Measurements from ENCODE around the gene TMEM247. TPM values are rescaled to one million over a fixed set of nuclear protein-coding genes. Genes with fewer than 3 reads are reported as not detected.

Gene TMEM247
- total and polyA plus RNA-seq, 4 donors: not detected

GRCh38 chr2:46458763-46459500 lies 20.4 kb upstream of the TMEM247 start:
- no peaks in the 10 kb centered on the region for H3K36me3 ChIP-seq (ENCODE audit: control insufficient read depth in 4 of 4, insufficient read depth in 3 of 4, low read depth in 1 of 4, low read length in 3 of 4)
- peak overlapping the region in 1 of 2 donors; percentile 13 for H3K27ac ChIP-seq (ENCODE audit: low read depth in 1 of 2, low read length in 2 of 2)
- H3K4me3 ChIP-seq (ENCODE audit: low read depth in 1 of 3, low read length in 3 of 3): no peak overlapping the region
- peak; percentile 80 for TF ChIP-seq NR2F2 (IDR thresholded peaks at IDR 0.05)
- TF ChIP-seq RAD21 (IDR thresholded peaks at IDR 0.05): peak in 1 of 2 donors; percentile 26
- no peak for TF ChIP-seq REST (IDR thresholded peaks at IDR 0.05)
- peaks cover 0 to 10% (median 6%) of the 10 kb centered on the region in 4 donors for H3K4me1 ChIP-seq (ENCODE audit: control insufficient read depth in 4 of 4, insufficient read depth in 4 of 4, low read length in 3 of 4)
- DNase-seq (ENCODE audit: low spot score): no peak
- no peak overlapping the region for H3K9ac ChIP-seq (ENCODE audit: low read depth in 1 of 2, low read length in 2 of 2)
- no peaks in the 10 kb centered on the region for H3K27me3 ChIP-seq (ENCODE audit: control insufficient read depth in 4 of 4, insufficient read depth in 4 of 4, low read length in 3 of 4)
- H3K9me3 ChIP-seq (ENCODE audit: control insufficient read depth in 4 of 4, low read length in 3 of 4): no peaks in the 10 kb centered on the region
- 73% methylated on average over 9 of the region's 9 CpGs for WGBS

- TF ChIP-seq MAX (IDR thresholded peaks at IDR 0.05): no peak
- H3K27me3 ChIP-seq (ENCODE audit: control insufficient read depth in 4 of 4, insufficient read depth in 4 of 4, low read length in 3 of 4): no peaks in the 10 kb centered on the region
- H3K4me3 ChIP-seq (ENCODE audit: low read depth in 1 of 3, low read length in 3 of 3): no peak overlapping the region
- H3K27ac ChIP-seq (ENCODE audit: low read depth in 1 of 2, low read length in 2 of 2): peak overlapping the region; percentile 31 to 53
- peaks cover 0 to 11% (median 7%) of the 10 kb centered on the region in 4 donors for H3K4me1 ChIP-seq (ENCODE audit: control insufficient read depth in 4 of 4, insufficient read depth in 4 of 4, low read length in 3 of 4)
- no peaks in the 10 kb centered on the region for H3K9me3 ChIP-seq (ENCODE audit: control insufficient read depth in 4 of 4, low read length in 3 of 4)
- no peaks in the 10 kb centered on the region for H3K36me3 ChIP-seq (ENCODE audit: control insufficient read depth in 4 of 4, insufficient read depth in 3 of 4, low read depth in 1 of 4, low read length in 3 of 4)
- no peak overlapping the region for H3K9ac ChIP-seq (ENCODE audit: low read depth in 1 of 2, low read length in 2 of 2)
- no peak for DNase-seq (ENCODE audit: low spot score)
- 81% methylated on average over 5 of the region's 5 CpGs for WGBS
Measured at GRCh38 chr2:46459694-46460093, 19.7 kb upstream of the TMEM247 start.

- Histone ChIP-seq H3K9ac (ENCODE audit: low read depth in 1 of 2, low read length in 2 of 2) (no peak overlapping the region), H3K36me3 (ENCODE audit: control insufficient read depth in 4 of 4, insufficient read depth in 3 of 4, low read depth in 1 of 4, low read length in 3 of 4) (no peaks in the 10 kb centered on the region), H3K4me1 (ENCODE audit: control insufficient read depth in 4 of 4, insufficient read depth in 4 of 4, low read length in 3 of 4) (peaks cover 0 to 11% (median 7%) of the 10 kb centered on the region in 4 donors), H3K27ac (ENCODE audit: low read depth in 1 of 2, low read length in 2 of 2) (peak overlapping the region; percentile 36 to 53), H3K9me3 (ENCODE audit: control insufficient read depth in 4 of 4, low read length in 3 of 4) (no peaks in the 10 kb centered on the region), H3K4me3 (ENCODE audit: low read depth in 1 of 3, low read length in 3 of 3) (no peak overlapping the region), H3K27me3 (ENCODE audit: control insufficient read depth in 4 of 4, insufficient read depth in 4 of 4, low read length in 3 of 4) (no peaks in the 10 kb centered on the region)
- no peak for TF ChIP-seq REST (IDR thresholded peaks at IDR 0.05)
- TF ChIP-seq TAF1 (conservative IDR thresholded peaks at IDR 0.05): no peak
- TF ChIP-seq RXRA (IDR thresholded peaks at IDR 0.05): no peak
- peak; percentile 45 for TF ChIP-seq NR2F2 (IDR thresholded peaks at IDR 0.05)
- no peak for TF ChIP-seq MAX (IDR thresholded peaks at IDR 0.05)
- TF ChIP-seq SP1 (IDR thresholded peaks at IDR 0.05): peak; percentile 15
- DNase-seq (ENCODE audit: low spot score): no peak
- 70% methylated on average over 16 of the region's 16 CpGs for WGBS
Measured at GRCh38 chr2:46460241-46460921, 19.0 kb upstream of the TMEM247 start.
